Measurements from ENCODE around the gene DTX2.
"Not testable (repeated sequence)": the region's sequence is repeated elsewhere in the genome, so short reads cannot be mapped to it uniquely, and the experiment has no call there.

DTX2 gene

GRCh38 chr7:76461464-76462101 lies at the start of gene DTX2:
Gene DTX2 (plus strand): TSS chr7:76461709. CDS start chr7:76480510, 18,801 bp downstream.
- DNase-seq: peak; percentile 46

- DNase-seq: no peak
These were observed 49.3 kb upstream of the DTX2 start for GRCh38 chr7:76412249-76412648.

GRCh38 chr7:76417654-76418310 lies 43.7 kb upstream of the DTX2 start:
- not testable (repeated sequence) for DNase-seq

GRCh38 chr7:76421097-76421496 lies 40.4 kb upstream of the DTX2 start:
- DNase-seq: not testable (repeated sequence)

- DNase-seq: no peak
These were observed 37.7 kb upstream of the DTX2 start for GRCh38 chr7:76423666-76424412.

GRCh38 chr7:76424413-76425111 lies 36.9 kb upstream of the DTX2 start, which contains the start of gene ZP3:
Gene ZP3 (plus strand): TSS chr7:76424950. CDS start chr7:76424965, 15 bp downstream.
- no peak for DNase-seq

GRCh38 chr7:76425156-76425555 lies 36.4 kb upstream of the DTX2 start:
- no peak for DNase-seq

GRCh38 chr7:76425558-76425957 lies 36.0 kb upstream of the DTX2 start:
- DNase-seq: not testable (repeated sequence)

GRCh38 chr7:76426246-76426645 lies 35.3 kb upstream of the DTX2 start:
- DNase-seq: no peak

- no peak for DNase-seq
These were observed 33.9 kb upstream of the DTX2 start for GRCh38 chr7:76427635-76428034.

GRCh38 chr7:76428149-76428823 lies 33.2 kb upstream of the DTX2 start:
- no peak for DNase-seq

GRCh38 chr7:76428868-76429805 lies 32.4 kb upstream of the DTX2 start:
- no peak for DNase-seq

GRCh38 chr7:76430211-76430610 lies 31.3 kb upstream of the DTX2 start:
- no peak for DNase-seq

- DNase-seq: no peak
These were observed 30.7 kb upstream of the DTX2 start for GRCh38 chr7:76430836-76431235.

- DNase-seq: peak; percentile 48
These were observed 23.6 kb upstream of the DTX2 start for GRCh38 chr7:76437873-76438272.

- DNase-seq: not testable (repeated sequence)
These were observed 22.2 kb upstream of the DTX2 start for GRCh38 chr7:76439120-76439888.

- DNase-seq: not testable (repeated sequence)
These were observed 21.1 kb upstream of the DTX2 start for GRCh38 chr7:76440404-76440803.

GRCh38 chr7:76441792-76442191 lies 19.7 kb upstream of the DTX2 start:
- not testable (repeated sequence) for DNase-seq

- DNase-seq: not testable (repeated sequence)
These were observed 18.7 kb upstream of the DTX2 start for GRCh38 chr7:76442664-76443446.

GRCh38 chr7:76443846-76444245 lies 17.7 kb upstream of the DTX2 start:
- peak; percentile 12 for DNase-seq
